Medulla oblongata (tissue), 1 donor: ENCODE results near the gene LYRM4.
A peak's percentile ranks its signal among the peaks of the same experiment; 100 is the strongest.

Source experiments
- DNase-seq: peaks from one replicate; pipeline ENCODE4 v3.0.0-alpha.2; 2015; ENCODE audit errors: extremely low spot score

Gene LYRM4

GRCh38 chr6:5260661-5261544 lies at the start of gene LYRM4, which contains the start of gene FARS2:
Gene LYRM4, minus strand, starts transcription at chr6:5260950. Its CDS starts 217 bp downstream, at chr6:5260733.
Gene FARS2, plus strand, starts transcription at chr6:5261513.
- DNase-seq: peak; percentile 95

GRCh38 chr6:5308066-5308465 lies 47.3 kb upstream of the LYRM4 start:
- DNase-seq: no peak

GRCh38 chr6:5307058-5307457 lies 46.3 kb upstream of the LYRM4 start:
- no peak for DNase-seq

GRCh38 chr6:5305968-5306626 lies 45.3 kb upstream of the LYRM4 start:
- DNase-seq: no peak

- DNase-seq: no peak
These were observed 42.9 kb upstream of the LYRM4 start for GRCh38 chr6:5303682-5304081.

- DNase-seq: no peak
These were observed 42.4 kb upstream of the LYRM4 start for GRCh38 chr6:5302995-5303622.

- DNase-seq: no peak
These were observed 41.6 kb upstream of the LYRM4 start for GRCh38 chr6:5302220-5302946.

- no peak for DNase-seq
These were observed 39.5 kb upstream of the LYRM4 start for GRCh38 chr6:5300206-5300764.

- DNase-seq: no peak
These were observed 34.9 kb upstream of the LYRM4 start for GRCh38 chr6:5295623-5296022.

- no peak for DNase-seq
These were observed 33.9 kb upstream of the LYRM4 start for GRCh38 chr6:5294392-5295211.

GRCh38 chr6:5293692-5294091 lies 32.9 kb upstream of the LYRM4 start:
- no peak for DNase-seq

- no peak for DNase-seq
These were observed 31.4 kb upstream of the LYRM4 start for GRCh38 chr6:5292154-5292553.

GRCh38 chr6:5290500-5290899 lies 29.8 kb upstream of the LYRM4 start:
- DNase-seq: no peak

- no peak for DNase-seq
These were observed 29.3 kb upstream of the LYRM4 start for GRCh38 chr6:5290097-5290496.

- no peak for DNase-seq
These were observed 27.2 kb upstream of the LYRM4 start for GRCh38 chr6:5287966-5288297.

- DNase-seq: no peak
These were observed 26.6 kb upstream of the LYRM4 start for GRCh38 chr6:5287205-5287965.

- no peak for DNase-seq
These were observed 26.0 kb upstream of the LYRM4 start for GRCh38 chr6:5286780-5287179.

- DNase-seq: no peak
These were observed 24.8 kb upstream of the LYRM4 start for GRCh38 chr6:5285526-5285925.

GRCh38 chr6:5285081-5285480 lies 24.3 kb upstream of the LYRM4 start:
- DNase-seq: no peak

GRCh38 chr6:5282191-5282623 lies 21.5 kb upstream of the LYRM4 start:
- DNase-seq: no peak
